SK-N-SH (cell line): ENCODE measurements around the gene GH2. TPM values are rescaled to one million over a fixed set of nuclear protein-coding genes. Genes with fewer than 3 reads are reported as not detected.

Source experiments
- CTCF ChIA-PET: fragments of 300-600, 350-600 bp; formaldehyde crosslinking; extraction: SDS; loops from one replicate; lab custom pipeline; 2021; lab: Yijun Ruan, JAX
- POLR2A ChIA-PET: fragments of 350-600 bp; sonication (Branson Sonifier 250); formaldehyde crosslinking; extraction: SDS; loops from one replicate; lab custom pipeline; 2020; ENCODE audit warnings: antibody characterized with exemption, inconsistent platforms; lab: Yijun Ruan, JAX
- DNase-seq: peaks from one replicate; pipeline ENCODE4 v3.0.0; 2012
- H2AFZ ChIP-seq: fragments of 200-600 bp; sonication (generic); 2 replicates; pipeline ENCODE4 v1.8.1; 2016; ENCODE audit warnings: antibody characterized with exemption, mild to moderate bottlenecking, low read depth
- H3F3A ChIP-seq: fragments of 200-600 bp; sonication (generic); replicated peaks from 2 replicates; pipeline ENCODE3; 2016; ENCODE audit warnings: antibody characterized with exemption, mild to moderate bottlenecking; ENCODE audit not compliant: insufficient read depth
- H3K27ac ChIP-seq, 2 experiments: fragments of 200-500 bp in 1 of 2; fragments of 200-600 bp in 1 of 2; sonication (Bioruptor generic) in 1 of 2; sonication (generic), shearing (Covaris generic) in 1 of 2; 2 replicates each; pipeline versions ENCODE4 v1.5.1 to v1.6.1; 2014 to 2016; ENCODE audit warnings: low read depth in 2 of 2, inconsistent platforms in 1 of 2, low read length in 1 of 2, mild to moderate bottlenecking in 1 of 2, mixed read lengths in 1 of 2
- H3K27me3 ChIP-seq: fragments of 200-600 bp; sonication (generic), shearing (Covaris generic); 2 replicates; pipeline ENCODE4 v1.6.1; 2016; ENCODE audit warnings: mixed run types; ENCODE audit not compliant: insufficient read depth
- H3K36me3 ChIP-seq, 2 experiments: fragments of 200-500 bp in 1 of 2; fragments of 200-600 bp in 1 of 2; sonication (Bioruptor generic) in 1 of 2; sonication (generic) in 1 of 2; replicated peaks in 1 of 2; 2 replicates each; pipeline versions ENCODE3 to v1.5.1; 2014 to 2016; ENCODE audit warnings: low read length in 1 of 2, mild to moderate bottlenecking in 1 of 2; ENCODE audit not compliant: insufficient read depth in 2 of 2, control insufficient read depth in 1 of 2
- H3K4me1 ChIP-seq, 2 experiments: fragments of 200-500 bp in 1 of 2; fragments of 200-600 bp in 1 of 2; sonication (Bioruptor generic) in 1 of 2; sonication (generic), shearing (Covaris generic) in 1 of 2; 2 replicates each; pipeline versions ENCODE4 v1.5.1 to v1.6.1; 2014 to 2016; ENCODE audit warnings: low read depth in 1 of 2, low read length in 1 of 2, mixed run types in 1 of 2; ENCODE audit not compliant: insufficient read depth in 2 of 2, control insufficient read depth in 1 of 2
- H3K4me2 ChIP-seq: fragments of 200-600 bp; sonication (generic), shearing (Covaris generic); 2 replicates; pipeline ENCODE4 v1.6.1; 2017; ENCODE audit warnings: mixed run types
- H3K4me3 ChIP-seq, 2 experiments: fragments of 200-500 bp in 1 of 2; fragments of 200-600 bp in 1 of 2; sonication (Bioruptor generic) in 1 of 2; sonication (generic), shearing (Covaris generic) in 1 of 2; 2 replicates each; pipeline versions ENCODE4 v1.5.1 to v1.8.1; 2014 to 2016; ENCODE audit warnings: low read depth in 2 of 2, inconsistent platforms in 1 of 2, low read length in 1 of 2, mild to moderate bottlenecking in 1 of 2, mixed read lengths in 1 of 2, moderate library complexity in 1 of 2
- H3K79me2 ChIP-seq: fragments of 200-600 bp; sonication (generic); 2 replicates; pipeline ENCODE4 v1.8.1; 2017; ENCODE audit warnings: mild to moderate bottlenecking; ENCODE audit not compliant: insufficient read depth
- H3K9ac ChIP-seq: fragments of 200-600 bp; sonication (generic); 2 replicates; pipeline ENCODE4 v1.6.1; 2017; ENCODE audit warnings: mixed run types
- H3K9me2 ChIP-seq: fragments of 200-600 bp; sonication (generic); 2 replicates; pipeline ENCODE4 v1.6.1; 2017; ENCODE audit warnings: mixed run types
- H3K9me3 ChIP-seq: fragments of 200-600 bp; sonication (generic); 2 replicates; pipeline ENCODE4 v1.6.1; 2017; ENCODE audit warnings: mixed run types, mild to moderate bottlenecking, moderate library complexity
- H4K20me1 ChIP-seq: fragments of 200-600 bp; sonication (generic); 2 replicates; pipeline ENCODE4 v1.6.1; 2017; ENCODE audit warnings: mild to moderate bottlenecking, mixed run types; ENCODE audit not compliant: insufficient read depth
- CHD2 ChIP-seq: fragments of 150-350 bp; IDR thresholded peaks from 2 replicates; pipeline ENCODE4 v1.6.1; 2018; ENCODE audit warnings: low read length; ENCODE audit not compliant: partially characterized antibody
- EZH2phosphoT487 ChIP-seq: fragments of 200-600 bp; sonication (generic); IDR thresholded peaks from 2 replicates; pipeline ENCODE4 v1.6.1; 2017; ENCODE audit warnings: low read depth, mixed run types, mild to moderate bottlenecking, antibody characterized with exemption, moderate library complexity, borderline replicate concordance
- FOSL2 ChIP-seq: IDR thresholded peaks from 2 replicates; pipeline ENCODE4 v1.4.0; 2012; ENCODE audit warnings: low read depth, mild to moderate bottlenecking, moderate library complexity, borderline replicate concordance
- FOXJ3 ChIP-seq: sonication (generic); formaldehyde crosslinking; IDR thresholded peaks from 2 replicates; pipeline ENCODE4 v1.5.1; 2020; ENCODE audit warnings: mild to moderate bottlenecking, missing genetic modification reagents
- FOXM1 ChIP-seq: IDR thresholded peaks from 2 replicates; pipeline ENCODE4 v1.4.0; 2012; ENCODE audit warnings: low read depth, mild to moderate bottlenecking
- GABPA ChIP-seq: IDR thresholded peaks from 2 replicates; pipeline ENCODE4 v1.4.0; 2012; ENCODE audit warnings: low read depth, mild to moderate bottlenecking
- MXI1 ChIP-seq: IDR thresholded peaks from 2 replicates; pipeline ENCODE4 v1.6.1; 2012; ENCODE audit warnings: mild to moderate bottlenecking, low read depth, low read length, improper control_type of control experiment
- NFIC ChIP-seq: IDR thresholded peaks from 2 replicates; pipeline ENCODE4 v1.4.0; 2012; ENCODE audit warnings: borderline replicate concordance
- POLR2AphosphoS5 ChIP-seq: IDR thresholded peaks from 2 replicates; pipeline ENCODE4 v1.6.1; 2012; ENCODE audit warnings: low read depth, low read length
- RCOR1 ChIP-seq: fragments of 150-350 bp; IDR thresholded peaks from 2 replicates; pipeline ENCODE4 v1.6.1; 2017; ENCODE audit warnings: antibody characterized with exemption, low read length
- SIN3A ChIP-seq: IDR thresholded peaks from 2 replicates; pipeline ENCODE4 v1.6.1; 2012; ENCODE audit warnings: low read depth, mild to moderate bottlenecking, low read length, moderate library complexity, borderline replicate concordance
- SMC3 ChIP-seq: IDR thresholded peaks from 2 replicates; pipeline ENCODE4 v1.6.1; 2012; ENCODE audit warnings: low read depth, low read length, improper control_type of control experiment
- TCF12 ChIP-seq: IDR thresholded peaks from 2 replicates; pipeline ENCODE4 v1.4.0; 2012
- WGBS: methylation state at CpG from one replicate; pipeline ENCODE4 v1.1.6; 2017; ENCODE audit warnings: low lambda C conversion rate; 5-methylcytosine and 5-hydroxymethylcytosine counted together
- polyA plus RNA-seq, 3 experiments: library from polyadenylated mRNA; depleted of rRNA; stranded (reverse); fragments of >200 nt; gene quantifications; 2 replicates each; pipeline ENCODE4 v1.2.3, GENCODE V29; 2012
- TF ChIP-seq, protein P1 (sequence below): fragments of 200-600 bp; sonication (generic); IDR thresholded peaks from 2 replicates; pipeline ENCODE4 v1.6.1; 2017; ENCODE audit warnings: antibody characterized with exemption, mild to moderate bottlenecking, moderate library complexity
- TF ChIP-seq, protein P2 (sequence below): IDR thresholded peaks from 2 replicates; pipeline ENCODE4 v1.4.0; 2012; ENCODE audit warnings: low read depth, borderline replicate concordance
- TF ChIP-seq, protein P3 (sequence below): IDR thresholded peaks from 2 replicates; pipeline ENCODE4; 2012

The GH2 gene
- polyA plus RNA-seq, 1 of the 3 experiments (the other 2 are of a cell fraction), result not detected

DNA sequence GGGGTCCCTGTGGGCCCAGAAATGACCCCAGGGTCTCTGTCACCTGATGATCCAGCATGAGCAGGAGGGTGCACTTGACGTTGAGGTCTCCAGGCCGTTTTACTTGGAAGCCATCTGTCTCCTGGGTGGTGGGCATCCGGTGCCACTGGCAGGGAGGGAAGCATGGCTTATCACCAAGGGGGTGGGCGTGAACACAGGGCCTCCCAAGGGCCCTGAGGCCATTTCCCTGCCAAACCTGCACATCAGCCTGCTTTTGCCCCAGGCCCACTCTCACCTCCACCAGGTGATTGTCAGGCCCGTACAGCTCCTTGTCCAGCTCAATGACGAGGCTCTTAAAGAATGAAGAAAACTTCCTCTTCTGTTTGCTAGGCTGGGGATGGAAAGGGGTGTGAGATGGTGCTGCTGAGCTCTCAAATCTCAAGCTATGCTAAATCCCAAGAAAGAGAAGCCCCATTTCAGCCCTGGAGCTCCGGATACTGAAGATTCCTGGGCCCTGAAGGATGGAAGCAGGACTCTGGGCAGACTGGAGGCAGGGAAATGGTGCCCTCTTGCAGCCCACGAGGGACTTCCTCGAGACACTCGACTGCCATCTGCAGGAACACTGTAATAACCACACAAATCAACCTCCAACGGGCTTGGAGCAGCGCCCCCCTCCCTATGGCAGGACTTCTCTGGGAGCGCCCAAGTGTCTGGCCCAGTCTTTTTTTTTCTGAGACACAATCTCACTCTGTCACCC lies 47.1 kb downstream of the GH2 start (continued):
- TF ChIP-seq, protein P1, sequence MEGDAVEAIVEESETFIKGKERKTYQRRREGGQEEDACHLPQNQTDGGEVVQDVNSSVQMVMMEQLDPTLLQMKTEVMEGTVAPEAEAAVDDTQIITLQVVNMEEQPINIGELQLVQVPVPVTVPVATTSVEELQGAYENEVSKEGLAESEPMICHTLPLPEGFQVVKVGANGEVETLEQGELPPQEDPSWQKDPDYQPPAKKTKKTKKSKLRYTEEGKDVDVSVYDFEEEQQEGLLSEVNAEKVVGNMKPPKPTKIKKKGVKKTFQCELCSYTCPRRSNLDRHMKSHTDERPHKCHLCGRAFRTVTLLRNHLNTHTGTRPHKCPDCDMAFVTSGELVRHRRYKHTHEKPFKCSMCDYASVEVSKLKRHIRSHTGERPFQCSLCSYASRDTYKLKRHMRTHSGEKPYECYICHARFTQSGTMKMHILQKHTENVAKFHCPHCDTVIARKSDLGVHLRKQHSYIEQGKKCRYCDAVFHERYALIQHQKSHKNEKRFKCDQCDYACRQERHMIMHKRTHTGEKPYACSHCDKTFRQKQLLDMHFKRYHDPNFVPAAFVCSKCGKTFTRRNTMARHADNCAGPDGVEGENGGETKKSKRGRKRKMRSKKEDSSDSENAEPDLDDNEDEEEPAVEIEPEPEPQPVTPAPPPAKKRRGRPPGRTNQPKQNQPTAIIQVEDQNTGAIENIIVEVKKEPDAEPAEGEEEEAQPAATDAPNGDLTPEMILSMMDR, result peak; percentile 95
- TF ChIP-seq, protein P2, sequence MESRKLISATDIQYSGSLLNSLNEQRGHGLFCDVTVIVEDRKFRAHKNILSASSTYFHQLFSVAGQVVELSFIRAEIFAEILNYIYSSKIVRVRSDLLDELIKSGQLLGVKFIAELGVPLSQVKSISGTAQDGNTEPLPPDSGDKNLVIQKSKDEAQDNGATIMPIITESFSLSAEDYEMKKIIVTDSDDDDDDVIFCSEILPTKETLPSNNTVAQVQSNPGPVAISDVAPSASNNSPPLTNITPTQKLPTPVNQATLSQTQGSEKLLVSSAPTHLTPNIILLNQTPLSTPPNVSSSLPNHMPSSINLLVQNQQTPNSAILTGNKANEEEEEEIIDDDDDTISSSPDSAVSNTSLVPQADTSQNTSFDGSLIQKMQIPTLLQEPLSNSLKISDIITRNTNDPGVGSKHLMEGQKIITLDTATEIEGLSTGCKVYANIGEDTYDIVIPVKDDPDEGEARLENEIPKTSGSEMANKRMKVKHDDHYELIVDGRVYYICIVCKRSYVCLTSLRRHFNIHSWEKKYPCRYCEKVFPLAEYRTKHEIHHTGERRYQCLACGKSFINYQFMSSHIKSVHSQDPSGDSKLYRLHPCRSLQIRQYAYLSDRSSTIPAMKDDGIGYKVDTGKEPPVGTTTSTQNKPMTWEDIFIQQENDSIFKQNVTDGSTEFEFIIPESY, result no peak; the same call in 1 of the 2 replicates
- TF ChIP-seq SIN3A, result peak; percentile 80
- peak; percentile 62 for TF ChIP-seq SMC3
- TF ChIP-seq EZH2phosphoT487, result no peak
- TF ChIP-seq, protein P3, sequence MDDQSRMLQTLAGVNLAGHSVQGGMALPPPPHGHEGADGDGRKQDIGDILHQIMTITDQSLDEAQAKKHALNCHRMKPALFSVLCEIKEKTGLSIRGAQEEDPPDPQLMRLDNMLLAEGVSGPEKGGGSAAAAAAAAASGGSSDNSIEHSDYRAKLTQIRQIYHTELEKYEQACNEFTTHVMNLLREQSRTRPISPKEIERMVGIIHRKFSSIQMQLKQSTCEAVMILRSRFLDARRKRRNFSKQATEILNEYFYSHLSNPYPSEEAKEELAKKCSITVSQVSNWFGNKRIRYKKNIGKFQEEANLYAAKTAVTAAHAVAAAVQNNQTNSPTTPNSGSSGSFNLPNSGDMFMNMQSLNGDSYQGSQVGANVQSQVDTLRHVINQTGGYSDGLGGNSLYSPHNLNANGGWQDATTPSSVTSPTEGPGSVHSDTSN, result 0 out of 2 replicates have a peak, but pooled peaks have one; percentile 7
- peak; percentile 92 for TF ChIP-seq MXI1
- no peak for TF ChIP-seq GABPA
- no peak for TF ChIP-seq TCF12
- TF ChIP-seq FOXM1, result no peak
- TF ChIP-seq RCOR1, result peak; percentile 66
- peak; percentile 78 for TF ChIP-seq CHD2
- no peak for TF ChIP-seq NFIC

DNA sequence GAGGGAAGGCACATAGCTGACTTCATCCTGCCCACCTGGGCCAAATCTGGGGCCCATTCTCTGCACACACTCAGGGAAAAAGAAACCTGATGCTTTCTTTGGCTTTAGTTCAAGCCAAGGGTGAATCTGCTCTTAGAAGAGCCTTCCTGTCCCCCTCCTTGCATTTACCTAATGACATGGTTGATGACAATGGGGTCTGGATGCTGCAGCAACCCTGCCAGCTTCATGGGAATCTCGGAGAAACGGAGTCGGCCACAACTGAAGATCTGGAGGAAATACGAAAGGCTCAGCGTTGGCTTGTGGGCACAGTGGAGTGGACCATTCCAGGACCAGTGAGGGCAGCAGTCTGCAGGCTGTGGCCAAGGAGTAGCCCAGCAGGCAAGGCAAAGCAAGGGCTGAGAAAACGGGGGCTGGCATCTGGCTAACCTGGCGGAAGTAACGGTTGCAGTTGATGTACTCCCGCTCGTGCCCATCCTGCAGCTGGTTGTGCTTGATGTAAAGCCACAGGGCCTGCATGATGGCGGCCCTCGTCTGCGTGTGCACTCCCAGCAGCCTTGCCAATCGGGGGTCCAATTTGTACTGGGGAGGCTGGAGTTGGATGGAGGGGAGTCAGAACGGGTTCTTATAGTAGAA lies 47.9 kb downstream of the GH2 start:
- peaks cover 31% of the 10 kb centered on the region for H4K20me1 ChIP-seq
- H3K79me2 ChIP-seq, result peaks cover 46% of the 10 kb centered on the region
- H3K9me2 ChIP-seq, result no peaks in the 10 kb centered on the region
- H3K4me1 ChIP-seq, result peaks cover 6 to 29% of the 10 kb centered on the region in 2 experiments; a peak in 2 of 4 replicates
- no peak overlapping the region for H3K4me2 ChIP-seq
- H2AFZ ChIP-seq, result no peak overlapping the region
- WGBS, result 98% methylated on average over 15 of the region's 15 CpGs
- peak; percentile 64 for TF ChIP-seq POLR2AphosphoS5
- TF ChIP-seq TCF12, result no peak
- no peak for TF ChIP-seq FOXM1
- TF ChIP-seq FOXJ3, result no peak
- no peak for TF ChIP-seq FOSL2
- H3K9ac ChIP-seq, result no peak overlapping the region
- peak overlapping the region in 1 of 2 experiments; percentile 71; a peak in 1 of 4 replicates for H3K27ac ChIP-seq
- no peaks in the 10 kb centered on the region for H3K27me3 ChIP-seq
- CTCF ChIA-PET, result interaction anchor here (0.7 to 3.1 kb wide), 47 partner anchors 7 to 409 kb away, joined by 3 to 27 read pairs (median 5); partner anchors contain the start of genes CCDC47, DDX42, PSMC5 and STRADA
- POLR2A ChIA-PET, result interaction anchor here (0.6 to 9.1 kb wide), 6 partner anchors 8 to 60 kb away, joined by 3 to 108 read pairs (median 4); partner anchors contain the start of genes CCDC47, DDX42 and SMARCD2
- no peak for DNase-seq
- no peak overlapping the region for H3K4me3 ChIP-seq
- peaks cover 30% of the 10 kb centered on the region for H3F3A ChIP-seq
- peaks cover 65 to 77% of the 10 kb centered on the region in 2 experiments for H3K36me3 ChIP-seq
- no peaks in the 10 kb centered on the region for H3K9me3 ChIP-seq
